GM12878 (cell line): ENCODE measurements around the gene CCDC106. TPM values are rescaled to one million over a fixed set of nuclear protein-coding genes. Genes with fewer than 3 reads are reported as not detected.
A peak's percentile ranks its signal among the peaks of the same experiment; 100 is the strongest.

Experiments used
- ATAC-seq: fragments of 200-7000 bp; cut with Tn5 transposase; 3 replicates; pipeline ENCODE4 v1.9.1; 2020; ENCODE audit warnings: mild to moderate bottlenecking, moderate library complexity
- BruUV-seq: library from RNA; stranded (reverse); fragments of 400-500 nt; replicated peaks from 2 replicates; lab custom pipeline; 2021; lab: Mats Ljungman, UMichigan
- CTCF ChIA-PET: fragments of 300-600 bp; sonication (Branson Sonifier 250); formaldehyde crosslinking; extraction: SDS; loops from one replicate; lab custom pipeline; 2021; ENCODE audit warnings: inconsistent platforms; lab: Yijun Ruan, JAX
- POLR2A ChIA-PET: fragments of 350-600 bp; formaldehyde crosslinking; extraction: SDS; loops from one replicate; lab custom pipeline; 2021; ENCODE audit warnings: inconsistent platforms; lab: Charles Lee
- RAD21 ChIA-PET: fragments of 300-600 bp; sonication (Branson Sonifier 250); formaldehyde crosslinking; loops from one replicate; lab custom pipeline; 2023; ENCODE audit warnings: antibody characterized with exemption; ENCODE audit not compliant: unreplicated experiment; lab: Charles Lee
- SMC1A ChIA-PET: fragments of 300-600 bp; sonication (Branson Sonifier 250); formaldehyde crosslinking; loops from one replicate; lab custom pipeline; 2023; ENCODE audit not compliant: unreplicated experiment, uncharacterized antibody; lab: Charles Lee
- DNase-seq: peaks from one replicate; pipeline ENCODE4 v3.0.0-alpha.2; 2011; ENCODE audit warnings: low read depth, low spot score
- FAIRE-seq: peaks from 3 replicates; lab custom pipeline; 2011; peaks lifted over from hg19 to GRCh38; lab: Jason Lieb, UNC
- H2AFZ ChIP-seq: 2 replicates; pipeline ENCODE4 v1.6.0; 2011; ENCODE audit warnings: low read depth, low read length, control low read depth; ENCODE audit not compliant: control insufficient read depth
- H3K27ac ChIP-seq: 2 replicates; pipeline ENCODE4 v1.5.1; 2011; ENCODE audit warnings: control low read depth; ENCODE audit not compliant: control insufficient read depth, insufficient read depth
- H3K27me3 ChIP-seq, 2 experiments: replicated peaks in 1 of 2; 2 replicates each; pipeline versions ENCODE4 v1.6.0 to v1.6.1; 2011; ENCODE audit warnings: low read length in 1 of 2; ENCODE audit not compliant: control insufficient read depth in 2 of 2, insufficient read depth in 2 of 2
- H3K36me3 ChIP-seq, 2 experiments: 2 replicates each; pipeline ENCODE4 v1.5.1; 2011; ENCODE audit warnings: low read length in 1 of 2; ENCODE audit not compliant: control insufficient read depth in 2 of 2, insufficient read depth in 2 of 2
- H3K4me1 ChIP-seq: 2 replicates; pipeline ENCODE4 v1.6.1; 2011; ENCODE audit warnings: mild to moderate bottlenecking, low read length, moderate library complexity, mixed read lengths; ENCODE audit not compliant: control insufficient read depth, insufficient read depth
- H3K4me2 ChIP-seq: 2 replicates; pipeline ENCODE4 v1.6.0; 2011; ENCODE audit warnings: control low read depth; ENCODE audit not compliant: control insufficient read depth, insufficient read depth
- H3K4me3 ChIP-seq: fragments of 200-600 bp; sonication (generic); 2 replicates; pipeline ENCODE4 v1.5.1; 2016
- H3K79me2 ChIP-seq: 2 replicates; pipeline ENCODE4 v1.6.0; 2011; ENCODE audit warnings: low read length; ENCODE audit not compliant: control insufficient read depth, insufficient read depth
- H3K9ac ChIP-seq: 2 replicates; pipeline ENCODE4 v1.8.0; 2011; ENCODE audit warnings: low read length, control low read depth, mixed read lengths; ENCODE audit not compliant: control insufficient read depth, insufficient read depth
- H3K9me3 ChIP-seq: replicated peaks from 3 replicates; pipeline ENCODE4 v1.5.1; 2011; ENCODE audit warnings: mild to moderate bottlenecking, low read length; ENCODE audit not compliant: control insufficient read depth, insufficient read depth
- H4K20me1 ChIP-seq: 2 replicates; pipeline ENCODE4 v1.6.0; 2011; ENCODE audit not compliant: control insufficient read depth, insufficient read depth
- BCL3 ChIP-seq: IDR thresholded peaks from 2 replicates; pipeline ENCODE4 v1.6.1; 2011; ENCODE audit warnings: borderline replicate concordance, low read depth, mild to moderate bottlenecking, moderate library complexity, low read length; ENCODE audit not compliant: insufficient read depth, poor library complexity, severe bottlenecking
- BHLHE40 ChIP-seq, 2 experiments: fragments of 450-650 bp in 1 of 2; IDR thresholded peaks; 2 replicates each; pipeline ENCODE4 v1.6.1; 2011 to 2017; ENCODE audit warnings: low read depth in 2 of 2, borderline replicate concordance in 1 of 2, improper control_type of control experiment in 1 of 2, low read length in 1 of 2, mild to moderate bottlenecking in 1 of 2
- CEBPB ChIP-seq, 2 experiments: fragments of 150-350 bp in 1 of 2; IDR thresholded peaks; 2 replicates each; pipeline ENCODE4 v1.6.1; 2012 to 2014; ENCODE audit warnings: low read depth in 2 of 2, low read length in 2 of 2, borderline replicate concordance in 1 of 2, inconsistent platforms in 1 of 2
- CHD1 ChIP-seq: IDR thresholded peaks from 2 replicates; pipeline ENCODE4 v1.6.1; 2012; ENCODE audit warnings: low read depth, low read length, improper control_type of control experiment
- CREB1 ChIP-seq: IDR thresholded peaks from 2 replicates; pipeline ENCODE4 v1.6.1; 2012; ENCODE audit warnings: low read depth, mild to moderate bottlenecking, inconsistent platforms
- GABPA ChIP-seq: IDR thresholded peaks from 2 replicates; pipeline ENCODE4 v1.6.1; 2014; ENCODE audit warnings: antibody characterized with exemption, low read depth, mild to moderate bottlenecking, inconsistent platforms
- JUND ChIP-seq: IDR thresholded peaks from 2 replicates; pipeline ENCODE4 v1.6.1; 2012; ENCODE audit warnings: low read depth, mild to moderate bottlenecking, low read length, improper control_type of control experiment, moderate library complexity
- KDM1A ChIP-seq: fragments of 200-600 bp; sonication (generic); IDR thresholded peaks from 2 replicates; pipeline ENCODE4 v1.6.1; 2016; ENCODE audit warnings: borderline replicate concordance
- MEF2B ChIP-seq: fragments of 450-650 bp; IDR thresholded peaks from 2 replicates; pipeline ENCODE4 v1.6.1; 2018; ENCODE audit warnings: mild to moderate bottlenecking, moderate library complexity; ENCODE audit not compliant: partially characterized antibody, poor library complexity, severe bottlenecking
- POLR2A ChIP-seq: IDR thresholded peaks from 2 replicates; pipeline ENCODE4 v1.6.1; 2011; ENCODE audit warnings: low read depth, mild to moderate bottlenecking, low read length
- RELA ChIP-seq: fragments of 450-650 bp; IDR thresholded peaks from 2 replicates; pipeline ENCODE4 v1.8.0; 2014; ENCODE audit warnings: borderline replicate concordance; ENCODE audit not compliant: partially characterized antibody
- SKIL ChIP-seq: fragments of 450-650 bp; IDR thresholded peaks from 2 replicates; pipeline ENCODE4 v1.6.1; 2017; ENCODE audit warnings: mild to moderate bottlenecking, low read depth, inconsistent platforms; ENCODE audit not compliant: poor library complexity, severe bottlenecking
- SUZ12 ChIP-seq: fragments of 200-600 bp; sonication (generic); IDR thresholded peaks from one replicate; pipeline ENCODE4 v1.6.1; 2018; ENCODE audit warnings: antibody characterized with exemption, mild to moderate bottlenecking; ENCODE audit not compliant: unreplicated experiment
- TBL1XR1 ChIP-seq: IDR thresholded peaks from 2 replicates; pipeline ENCODE4 v1.6.1; 2012; ENCODE audit warnings: low read depth, low read length, improper control_type of control experiment
- USF1 ChIP-seq: IDR thresholded peaks from 2 replicates; pipeline ENCODE4 v1.6.1; 2011; ENCODE audit warnings: borderline replicate concordance, low read depth, mild to moderate bottlenecking, moderate library complexity, mixed read lengths, low read length; ENCODE audit not compliant: insufficient read depth; ENCODE audit errors: extremely low read length
- WGBS: methylation state at CpG from one replicate; pipeline ENCODE4 v1.1.6; 2016; ENCODE audit warnings: low lambda C conversion rate; ENCODE audit not compliant: insufficient replicate concordance, insufficient coverage; ENCODE audit errors: missing lambda C conversion rate; 5-methylcytosine and 5-hydroxymethylcytosine counted together
- in situ Hi-C: fragments of 300-500 bp; cut with MboI; formaldehyde crosslinking; loops from 9 replicates; pipeline ENCODE4 v1.14.3; 2018; ENCODE audit warnings: mixed read lengths
- intact Hi-C: fragments of 100-400 bp; cut with micrococcal nuclease; formaldehyde crosslinking; loops from one replicate; pipeline ENCODE4 v1.14.2; 2022; ENCODE audit not compliant: unreplicated experiment
- polyA plus RNA-seq, 11 experiments: library from polyadenylated mRNA; depleted of rRNA in 4 of 11; unstranded in 6 of 11; stranded (reverse) in 5 of 11; fragments of >200 nt; fragmentation: Nextera tagmentation in 4 of 11; fragmentation: Illumina TruSeq in 1 of 11; extraction: Ambion mirVana in 4 of 11; extraction: Trizol in 1 of 11; gene quantifications; 1 replicate in 1 of 11; 2 replicates in 10 of 11; pipeline versions ENCODE4 v1.2.1 to v1.2.3, GENCODE V29; 2011 to 2016; ENCODE audit warnings: inconsistent platforms in 2 of 11, missing spikeins in 2 of 11, low read depth in 1 of 11
- total RNA-seq, 4 experiments: library from RNA; depleted of rRNA in 3 of 4; stranded (reverse); fragments of >200 nt in 3 of 4; fragmentation: Illumina TruSeq in 1 of 4; extraction: Trizol in 1 of 4; gene quantifications; 2 replicates each; pipeline versions ENCODE4 v1.2.1 to v1.2.3, GENCODE V29; 2013 to 2021

Gene CCDC106
- total and polyA plus RNA-seq, 10 of the 15 experiments (the other 5 are each of a cell fraction or from before 2014, with no cell fraction given) = 0.04 to 35.9 (median 19.8) TPM

GRCh38 chr19:55653651-55654322 is 5.8 kb downstream of the CCDC106 start (continued):
- TF ChIP-seq BCL3 (no peak), BHLHE40 (IDR thresholded peaks at IDR 0.05; ENCODE audit: borderline replicate concordance in 1 of 2, low read depth in 2 of 2, low read length in 1 of 2) (peak; percentile 59 to 72), RELA (peak; percentile 13)

- H3K27ac ChIP-seq = peak overlapping the region; percentile 100
- H3K27me3 ChIP-seq = no peaks in the 10 kb centered on the region
- BruUV-seq = no TSS peak
- ATAC-seq (peak; percentile 83), FAIRE-seq (peak; percentile 96), DNase-seq (peak; percentile 93)
- CTCF ChIA-PET = interaction anchor here (0.6 to 3.6 kb wide), 22 partner anchors 9 to 656 kb away, joined by 3 to 85 read pairs (median 4); partner anchors contain the start of genes FIZ1, PPP1R12C, ZNF524 and ZNF581
- peak overlapping the region; percentile 99 for H3K9ac ChIP-seq
- in situ Hi-C loops (loop anchor here (5.0 to 25.0 kb wide), 3 partner anchors 658 to 1517 kb away; partner anchors contain the start of genes CNOT3, LENG9 and ZSCAN5A), intact Hi-C loops (loop anchor here (2.0 kb wide), 1 partner anchor 24 kb away; no protein-coding TSS in a partner anchor)
- under 1% methylated on average over 45 of the region's 52 CpGs for WGBS
- RAD21 ChIA-PET = interaction anchor here (0.7 to 1.6 kb wide), 10 partner anchors 12 to 1464 kb away, joined by 3 to 34 read pairs (median 4); partner anchors contain the start of genes TSEN34 and ZNF581
- H3K4me1 ChIP-seq = peaks cover 19% of the 10 kb centered on the region
- H3K79me2 ChIP-seq = peaks cover 47% of the 10 kb centered on the region
- SMC1A ChIA-PET = interaction anchor here (0.7 to 2.6 kb wide), 7 partner anchors 12 to 155 kb away, joined by 3 to 28 read pairs (median 4); partner anchors contain the start of gene ZNF784
- H3K36me3 ChIP-seq = peaks cover 0 to 9% of the 10 kb centered on the region in 2 experiments; a peak in 3 of 4 replicates
- H2AFZ ChIP-seq = peak overlapping the region; percentile 96
- H3K4me3 ChIP-seq = peak overlapping the region; percentile 75
- peaks cover 9% of the 10 kb centered on the region for H4K20me1 ChIP-seq
- POLR2A ChIA-PET = interaction anchor here (0.6 to 1.6 kb wide), 14 partner anchors 10 to 660 kb away, joined by 3 to 12 read pairs (median 6); partner anchors contain the start of genes FIZ1, ZNF524, ZNF581 and ZNF784
- H3K4me2 ChIP-seq = peak overlapping the region; percentile 90
- H3K9me3 ChIP-seq = no peaks in the 10 kb centered on the region
- TF ChIP-seq POLR2A = peak; percentile 48
- 0 out of 2 replicates have a peak, but pooled peaks have one; percentile 64 for TF ChIP-seq GABPA
- TF ChIP-seq CEBPB (IDR thresholded peaks at IDR 0.05; ENCODE audit: borderline replicate concordance in 1 of 2, low read depth in 2 of 2, low read length in 2 of 2) = no peak
- no peak for TF ChIP-seq KDM1A
- no peak for TF ChIP-seq CREB1
- TF ChIP-seq MEF2B = peak; percentile 92
- no peak for TF ChIP-seq JUND
- no peak for TF ChIP-seq USF1
- TF ChIP-seq TBL1XR1 = no peak; the same call in 1 of the 2 replicates
- TF ChIP-seq SKIL = no peak
- 0 out of 2 replicates have a peak, but pooled peaks have one; percentile 23 for TF ChIP-seq CHD1
- no peak for TF ChIP-seq SUZ12
Measured at GRCh38 chr19:55654323-55654867, 6.4 kb downstream of the CCDC106 start.
